NCI-H524 treated with DMSO at 0.1 percent for 48 hours (cell line): ENCODE data around the gene PLEKHG2.
"Not testable (repeated sequence)": the region's sequence is repeated elsewhere in the genome, so short reads cannot be mapped to it uniquely, and the experiment has no call there.

Experiments
- DNase-seq: peaks from one replicate; lab custom pipeline; 2025; lab: John Stamatoyannopoulos, UW

Gene PLEKHG2, protein sequence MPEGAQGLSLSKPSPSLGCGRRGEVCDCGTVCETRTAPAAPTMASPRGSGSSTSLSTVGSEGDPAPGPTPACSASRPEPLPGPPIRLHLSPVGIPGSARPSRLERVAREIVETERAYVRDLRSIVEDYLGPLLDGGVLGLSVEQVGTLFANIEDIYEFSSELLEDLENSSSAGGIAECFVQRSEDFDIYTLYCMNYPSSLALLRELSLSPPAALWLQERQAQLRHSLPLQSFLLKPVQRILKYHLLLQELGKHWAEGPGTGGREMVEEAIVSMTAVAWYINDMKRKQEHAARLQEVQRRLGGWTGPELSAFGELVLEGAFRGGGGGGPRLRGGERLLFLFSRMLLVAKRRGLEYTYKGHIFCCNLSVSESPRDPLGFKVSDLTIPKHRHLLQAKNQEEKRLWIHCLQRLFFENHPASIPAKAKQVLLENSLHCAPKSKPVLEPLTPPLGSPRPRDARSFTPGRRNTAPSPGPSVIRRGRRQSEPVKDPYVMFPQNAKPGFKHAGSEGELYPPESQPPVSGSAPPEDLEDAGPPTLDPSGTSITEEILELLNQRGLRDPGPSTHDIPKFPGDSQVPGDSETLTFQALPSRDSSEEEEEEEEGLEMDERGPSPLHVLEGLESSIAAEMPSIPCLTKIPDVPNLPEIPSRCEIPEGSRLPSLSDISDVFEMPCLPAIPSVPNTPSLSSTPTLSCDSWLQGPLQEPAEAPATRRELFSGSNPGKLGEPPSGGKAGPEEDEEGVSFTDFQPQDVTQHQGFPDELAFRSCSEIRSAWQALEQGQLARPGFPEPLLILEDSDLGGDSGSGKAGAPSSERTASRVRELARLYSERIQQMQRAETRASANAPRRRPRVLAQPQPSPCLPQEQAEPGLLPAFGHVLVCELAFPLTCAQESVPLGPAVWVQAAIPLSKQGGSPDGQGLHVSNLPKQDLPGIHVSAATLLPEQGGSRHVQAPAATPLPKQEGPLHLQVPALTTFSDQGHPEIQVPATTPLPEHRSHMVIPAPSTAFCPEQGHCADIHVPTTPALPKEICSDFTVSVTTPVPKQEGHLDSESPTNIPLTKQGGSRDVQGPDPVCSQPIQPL (N-terminal part only)

DNA sequence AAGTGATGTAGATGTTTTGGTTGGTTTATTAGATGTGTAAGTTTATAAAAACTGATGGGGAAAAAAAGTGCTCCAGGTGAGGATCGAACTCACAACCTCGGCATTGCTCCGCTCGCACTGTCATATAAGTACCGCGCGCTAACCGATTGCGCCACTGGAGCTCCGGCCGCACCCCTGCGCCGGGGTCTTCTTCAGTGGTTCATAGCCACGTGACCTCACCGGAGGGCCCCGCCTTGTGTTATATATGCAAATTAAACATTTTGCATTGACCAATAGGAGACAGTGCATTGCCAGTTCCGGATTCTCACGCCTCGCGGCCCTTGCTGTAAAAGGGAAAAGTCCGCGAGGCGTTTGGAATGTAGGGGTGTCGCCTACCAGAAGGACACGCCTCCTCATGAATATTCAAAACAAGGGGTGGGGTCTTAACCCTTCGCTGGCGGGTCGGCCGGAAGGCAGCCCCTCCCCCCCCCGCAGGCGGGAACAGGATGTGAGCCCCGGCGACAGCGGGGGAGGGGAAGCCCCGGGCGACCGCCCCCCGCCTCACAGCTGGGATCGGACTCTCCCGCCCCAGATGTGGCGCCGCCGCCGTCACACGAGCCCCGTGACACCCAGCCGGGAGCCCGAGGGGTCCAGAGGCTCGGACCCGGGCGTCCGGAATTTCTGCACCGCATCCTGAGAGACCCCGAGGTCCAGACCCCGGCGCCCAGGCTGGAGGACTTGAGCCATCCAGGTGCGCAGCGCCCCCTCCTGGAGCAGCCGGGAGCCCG lies at the start of gene PLEKHG2:
TSS of gene PLEKHG2 (plus strand) at position 570 of the 767 bp plus-strand sequence. CDS start 1,418 bp downstream, outside the sequence.
- peak; percentile 98 for DNase-seq

DNA sequence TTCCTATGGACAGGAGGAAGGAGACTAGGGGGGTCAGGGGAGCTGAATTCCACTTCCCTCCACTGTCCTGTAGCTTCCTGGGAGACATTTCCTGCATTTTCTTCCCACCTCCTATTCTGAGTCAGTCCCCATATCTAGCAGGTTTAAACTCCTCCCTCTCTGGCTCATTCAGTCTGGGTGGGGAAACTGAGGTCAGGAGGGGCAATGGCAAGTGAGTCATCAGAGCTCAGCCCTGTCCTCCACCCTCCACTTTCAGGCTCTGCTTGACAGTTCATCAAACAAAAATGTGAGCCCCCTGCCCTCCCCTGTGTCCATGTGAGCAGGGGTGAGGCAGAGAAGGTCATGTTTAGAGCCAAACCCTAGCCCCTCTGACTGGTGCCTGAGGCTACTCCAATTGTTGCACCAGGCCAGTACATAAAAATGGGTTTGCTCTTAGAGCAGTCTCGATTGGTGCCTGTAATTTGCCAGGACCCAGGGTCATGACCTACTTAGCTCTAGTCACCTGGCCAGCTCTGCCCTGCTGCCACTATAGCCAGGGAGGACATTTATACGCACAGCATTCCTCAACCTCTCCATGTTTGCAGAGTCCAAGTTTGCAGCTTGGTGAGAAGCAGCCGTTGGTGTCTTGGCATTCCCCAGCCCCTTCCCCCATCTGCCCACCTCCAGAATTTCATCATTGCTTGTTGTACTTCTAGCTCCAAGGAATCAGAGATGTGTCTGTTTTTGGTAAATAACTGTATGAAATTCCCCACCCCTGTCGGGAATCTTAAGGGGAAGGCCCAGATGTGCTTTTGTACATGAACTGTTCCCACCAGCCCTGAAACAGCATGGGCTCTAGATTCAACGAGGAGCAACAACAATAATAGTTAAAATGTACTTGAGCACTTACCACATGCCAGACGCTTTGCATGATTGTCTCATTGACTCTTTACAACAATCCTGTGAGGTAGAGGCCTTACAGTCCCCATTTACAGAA lies 49.5 kb upstream of the PLEKHG2 start:
- DNase-seq: no peak

DNA sequence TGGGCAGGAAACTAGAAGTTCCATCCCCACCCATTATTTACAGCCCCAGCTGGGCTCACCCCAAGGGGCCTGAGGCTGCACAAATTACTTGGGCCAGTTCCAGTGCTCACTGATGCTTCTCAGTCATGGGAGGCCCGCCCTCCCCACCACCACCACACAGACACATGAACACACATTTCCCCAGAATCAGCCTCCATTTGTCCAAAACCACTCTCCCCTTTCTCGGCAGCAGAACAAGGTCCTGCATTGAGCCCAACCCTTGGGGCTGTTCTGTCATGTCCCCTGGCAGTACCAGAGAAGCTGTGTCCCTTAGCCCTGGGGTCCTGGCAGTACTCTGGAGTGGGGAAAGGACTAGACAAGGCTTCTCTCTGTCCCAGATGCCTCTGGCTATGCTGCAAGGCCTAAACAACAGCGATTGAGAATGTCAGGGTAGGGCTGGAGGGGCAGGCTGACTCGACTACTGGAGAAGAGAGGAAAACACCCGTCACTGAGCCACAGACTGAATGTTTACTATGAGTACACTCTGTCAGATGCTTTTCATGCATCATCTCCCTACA lies 48.5 kb upstream of the PLEKHG2 start:
- DNase-seq: no peak

DNA sequence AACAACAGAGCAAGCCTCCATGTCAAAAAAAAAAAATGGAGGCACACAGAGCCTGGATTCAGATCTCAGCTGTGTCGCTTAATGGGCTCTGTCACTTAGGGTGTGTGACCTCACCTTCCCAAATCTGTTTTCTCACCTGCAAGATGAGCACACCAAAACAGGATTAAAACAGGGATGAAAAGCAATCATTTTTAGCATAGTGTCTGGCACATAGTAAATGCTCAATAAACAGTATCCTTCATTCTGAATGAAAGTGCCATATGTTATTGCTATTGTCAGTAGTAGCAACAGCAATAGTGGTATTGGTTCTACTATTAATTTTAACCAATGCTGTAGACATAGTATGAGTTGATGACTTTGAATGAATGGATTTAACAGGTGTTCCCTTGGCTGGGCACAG lies 46.9 kb upstream of the PLEKHG2 start:
- DNase-seq: no peak

DNA sequence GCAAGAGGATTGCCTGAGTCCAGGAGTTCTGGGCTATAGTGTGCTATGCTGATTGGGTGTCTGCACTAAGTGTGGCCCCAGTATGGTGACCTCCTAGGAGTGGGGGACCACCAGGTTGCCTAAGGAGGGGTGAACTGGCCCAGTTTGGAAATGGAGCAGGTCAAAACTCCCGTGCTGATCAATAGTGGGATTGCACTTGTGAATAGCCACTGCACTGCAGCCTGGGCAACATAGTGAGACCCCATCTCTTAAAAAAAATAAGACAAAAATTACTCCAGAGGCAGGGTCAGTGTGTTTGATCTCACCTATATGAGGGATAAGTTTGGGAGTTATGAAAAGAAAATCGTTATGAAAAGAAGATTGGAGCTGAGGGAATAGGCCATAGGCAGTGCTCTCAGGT lies 43.3 kb upstream of the PLEKHG2 start:
- no peak for DNase-seq

DNA sequence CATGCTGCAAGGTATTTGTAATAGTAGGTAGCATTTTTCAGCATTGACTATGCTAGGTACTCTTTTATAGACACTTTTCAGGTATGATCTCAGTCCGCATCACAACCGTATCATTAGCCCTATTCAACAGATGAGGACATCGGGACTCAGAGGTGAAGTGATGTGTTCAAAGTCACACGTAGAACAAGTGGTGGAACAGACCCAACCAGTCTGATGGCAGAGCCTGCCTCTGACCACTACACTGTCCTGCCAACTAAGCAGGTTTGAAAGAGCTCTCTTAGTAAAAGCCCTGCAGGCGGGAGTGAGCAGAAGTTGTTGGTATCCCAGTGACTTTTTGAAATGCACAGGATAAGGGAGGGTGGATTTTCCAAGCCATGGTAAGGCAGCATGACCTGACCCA lies 41.7 kb upstream of the PLEKHG2 start:
- no peak for DNase-seq

DNA sequence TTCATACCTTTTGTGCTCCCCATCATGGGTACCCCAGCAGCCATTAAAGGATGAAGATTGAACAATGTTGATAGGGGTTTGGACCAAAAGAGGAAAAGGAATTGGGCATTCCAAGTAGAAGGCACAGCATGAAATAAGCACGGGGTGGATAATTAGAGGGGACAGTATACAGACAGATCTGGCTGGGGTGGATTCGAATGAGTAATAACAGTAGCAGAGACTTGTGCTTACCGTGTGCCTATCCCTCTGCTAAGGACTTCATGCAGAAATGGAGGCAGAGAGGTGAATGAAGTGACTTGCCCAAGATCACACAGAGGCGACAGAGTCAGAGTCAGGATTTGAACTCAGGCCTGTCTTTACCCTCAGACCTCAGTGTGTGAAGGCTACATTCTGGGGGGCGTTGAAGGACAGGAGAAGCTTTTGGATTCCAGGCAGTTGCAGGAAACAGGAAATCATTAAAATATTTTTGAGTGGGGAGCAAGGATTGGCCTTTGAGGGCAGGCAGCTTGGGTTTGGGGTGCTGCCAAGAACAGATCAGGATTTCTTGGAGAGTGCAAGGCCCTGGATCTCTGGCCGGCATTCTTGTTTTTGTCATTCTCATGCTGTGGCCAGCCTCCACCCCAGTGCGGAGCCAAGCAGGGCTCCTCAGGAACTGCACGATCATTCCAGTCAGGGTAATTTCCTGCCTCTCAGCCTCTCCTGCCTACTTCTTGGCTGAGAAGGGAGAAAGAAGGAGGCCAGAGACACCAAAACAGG lies 40.2 kb upstream of the PLEKHG2 start:
- no peak for DNase-seq

DNA sequence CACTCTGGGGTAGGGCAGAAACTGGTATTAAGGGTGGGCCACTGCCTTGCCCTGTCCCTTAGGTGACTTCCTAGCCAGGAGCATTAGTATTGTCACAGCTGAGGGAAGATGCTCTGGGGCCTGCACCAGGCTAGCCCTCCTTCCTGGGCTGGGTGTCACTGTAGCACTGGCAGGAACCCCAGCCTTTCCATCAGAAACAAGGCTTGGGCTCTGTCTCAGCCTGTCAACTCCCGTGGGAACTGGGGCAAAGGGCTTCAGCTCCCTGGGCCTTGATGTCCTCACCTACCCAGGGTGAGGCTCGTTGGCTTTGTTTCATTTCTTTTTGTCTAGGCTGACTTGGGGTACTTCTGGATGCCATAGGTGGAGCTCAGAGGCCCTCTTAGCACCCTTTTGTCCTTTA lies 39.5 kb upstream of the PLEKHG2 start:
- no peak for DNase-seq

DNA sequence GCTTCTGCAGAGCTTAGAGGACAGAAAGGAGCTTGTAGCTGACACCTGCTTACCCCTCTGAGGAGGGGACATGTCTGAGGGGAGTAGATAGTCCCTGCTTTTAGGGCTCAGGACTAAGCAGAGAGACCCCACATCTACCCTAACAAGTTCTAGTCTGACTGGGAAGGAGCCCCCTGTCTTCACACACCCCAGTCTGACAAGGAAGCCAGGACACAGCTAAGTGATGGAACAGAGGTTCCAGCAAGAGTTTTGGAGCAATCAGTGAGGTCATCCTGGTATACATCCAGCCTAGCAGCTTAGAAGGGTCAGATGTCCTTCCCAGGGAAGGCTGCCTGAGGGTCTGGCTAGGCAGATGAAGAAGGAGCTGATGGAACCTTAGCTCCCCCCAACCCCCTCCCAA lies 36.5 kb upstream of the PLEKHG2 start:
- DNase-seq: no peak

DNA sequence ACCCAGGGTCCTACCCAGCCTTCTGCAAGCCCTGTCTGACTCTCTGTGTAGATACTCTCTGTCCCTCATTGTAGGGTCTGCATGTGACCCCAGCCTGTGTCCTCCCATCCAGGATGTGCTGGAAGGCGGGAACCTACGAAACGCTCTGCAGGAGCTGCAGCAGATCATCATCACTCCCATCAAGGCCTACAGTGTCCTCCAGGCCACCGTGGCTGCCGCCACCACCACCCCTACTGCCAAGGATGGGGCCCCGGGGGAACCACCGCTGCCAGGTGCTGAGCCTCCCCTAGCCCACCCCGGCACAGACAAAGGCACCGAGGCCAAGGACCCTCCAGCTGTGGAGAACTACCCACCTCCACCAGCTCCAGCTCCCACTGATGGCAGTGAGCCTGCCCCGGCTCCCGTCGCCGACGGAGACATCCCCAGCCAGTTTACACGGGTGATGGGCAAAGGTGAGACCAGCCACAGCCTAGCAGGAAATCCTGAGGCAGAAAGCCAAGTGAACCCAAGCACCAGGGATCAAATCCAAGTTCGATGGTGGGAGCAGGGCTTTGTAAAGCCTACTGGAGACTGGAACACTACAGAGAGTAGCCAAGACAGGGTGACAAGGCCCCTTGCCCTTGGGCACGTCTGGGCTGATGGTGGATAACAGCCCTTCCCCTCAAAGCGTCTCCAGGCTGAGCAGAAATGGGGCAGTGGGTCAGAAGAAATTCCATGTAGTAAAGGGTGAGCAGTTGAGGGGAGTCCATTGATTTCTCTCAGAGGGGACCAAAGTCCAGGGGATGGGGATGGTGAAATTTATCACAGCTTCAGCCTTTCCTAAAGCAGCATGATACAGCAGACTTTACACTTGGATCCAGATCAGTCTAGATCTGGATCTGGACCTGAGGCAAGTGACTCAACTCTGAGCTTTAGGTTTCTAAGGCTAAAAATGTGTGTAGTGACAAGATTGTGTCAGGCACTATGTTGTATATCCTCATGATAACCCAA lies 34.8 kb upstream of the PLEKHG2 start:
- no peak for DNase-seq

DNA sequence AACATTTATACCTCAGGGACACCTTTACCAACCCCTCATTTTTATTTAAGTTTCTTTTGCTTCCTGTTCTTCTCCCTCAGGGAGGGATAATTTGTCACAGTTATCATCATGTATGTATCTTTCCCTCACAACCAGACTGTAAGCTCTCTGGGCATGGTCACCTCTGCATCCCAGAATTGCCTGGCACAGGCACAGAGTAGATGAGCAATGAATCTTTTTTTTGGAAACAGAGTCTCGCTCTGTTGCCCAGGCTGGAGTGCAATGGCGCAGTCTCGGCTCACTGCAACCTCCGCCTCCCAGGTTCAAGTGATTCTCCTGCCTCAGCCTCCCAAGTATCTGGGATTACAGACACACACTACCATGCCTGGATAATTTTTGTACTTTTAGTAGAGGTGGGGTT lies 33.1 kb upstream of the PLEKHG2 start:
- DNase-seq: not testable (repeated sequence)

DNA sequence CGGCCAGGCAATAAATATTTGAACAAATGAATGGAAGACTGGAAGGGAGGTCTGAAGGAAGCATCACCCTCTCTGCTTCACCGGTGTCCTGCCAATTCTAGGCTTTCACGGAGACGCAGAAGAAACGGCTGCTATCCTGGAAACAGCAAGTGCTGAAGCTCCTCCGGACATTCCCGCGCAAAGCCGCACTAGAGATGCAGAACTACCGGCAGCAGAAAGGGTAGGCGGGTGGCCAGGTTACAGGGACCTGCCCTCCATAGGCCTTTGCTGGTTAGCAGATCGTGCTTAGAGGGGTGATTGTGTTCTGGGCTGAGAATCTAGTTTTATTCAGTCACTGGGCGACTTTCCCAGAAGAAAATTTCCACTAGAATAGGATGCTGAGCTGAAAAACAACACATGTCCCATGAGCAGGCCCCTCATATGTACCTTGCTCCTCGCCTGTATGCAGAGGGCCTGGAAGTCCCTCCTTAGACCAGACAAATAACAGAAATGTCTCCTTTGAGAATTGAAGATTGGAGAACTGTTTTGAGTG lies 32.5 kb upstream of the PLEKHG2 start:
- DNase-seq: no peak

DNA sequence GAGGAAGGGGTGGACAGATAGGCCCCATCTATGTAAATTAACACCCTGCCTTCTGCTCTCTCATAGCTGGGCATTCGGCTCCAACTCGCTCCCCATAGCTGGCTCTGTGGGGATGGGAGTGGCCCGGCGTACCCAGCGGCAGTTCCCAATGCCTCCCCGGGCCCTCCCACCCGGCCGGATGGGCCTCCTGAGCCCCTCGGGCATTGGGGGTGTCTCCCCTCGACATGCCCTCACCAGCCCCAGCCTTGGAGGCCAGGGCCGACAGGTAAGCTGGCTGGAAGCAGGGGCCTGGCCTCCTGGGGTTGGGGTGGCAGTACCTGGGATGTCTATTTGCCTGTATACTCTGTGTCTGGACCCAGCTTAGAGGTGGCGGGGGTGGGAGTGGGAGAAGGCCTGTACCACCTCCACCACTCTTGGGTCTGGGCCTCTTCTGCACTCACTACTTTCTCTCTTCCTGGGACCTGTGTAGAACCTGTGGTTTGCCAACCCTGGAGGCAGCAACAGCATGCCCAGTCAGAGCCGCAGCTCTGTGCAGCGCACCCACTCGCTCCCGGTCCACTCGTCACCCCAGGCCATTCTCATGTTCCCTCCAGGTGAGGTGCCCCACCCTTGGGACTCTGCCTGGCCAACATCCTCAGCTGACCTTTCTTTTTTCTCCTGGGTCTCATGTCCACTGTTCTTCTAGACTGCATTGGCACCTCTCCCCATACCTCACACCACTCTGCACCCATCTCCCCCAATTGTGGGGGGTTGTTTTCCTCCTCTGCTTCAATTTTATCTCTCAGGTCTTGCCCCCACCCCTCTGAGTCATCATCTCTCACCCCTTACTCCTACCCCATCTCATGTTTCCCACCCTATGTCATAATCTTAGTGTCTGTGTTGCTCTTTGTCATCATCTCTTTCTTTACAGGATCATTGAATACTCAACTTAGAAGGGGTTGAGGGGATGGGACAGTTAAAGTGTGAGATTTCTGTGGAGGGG lies 31.7 kb upstream of the PLEKHG2 start:
- DNase-seq: no peak

DNA sequence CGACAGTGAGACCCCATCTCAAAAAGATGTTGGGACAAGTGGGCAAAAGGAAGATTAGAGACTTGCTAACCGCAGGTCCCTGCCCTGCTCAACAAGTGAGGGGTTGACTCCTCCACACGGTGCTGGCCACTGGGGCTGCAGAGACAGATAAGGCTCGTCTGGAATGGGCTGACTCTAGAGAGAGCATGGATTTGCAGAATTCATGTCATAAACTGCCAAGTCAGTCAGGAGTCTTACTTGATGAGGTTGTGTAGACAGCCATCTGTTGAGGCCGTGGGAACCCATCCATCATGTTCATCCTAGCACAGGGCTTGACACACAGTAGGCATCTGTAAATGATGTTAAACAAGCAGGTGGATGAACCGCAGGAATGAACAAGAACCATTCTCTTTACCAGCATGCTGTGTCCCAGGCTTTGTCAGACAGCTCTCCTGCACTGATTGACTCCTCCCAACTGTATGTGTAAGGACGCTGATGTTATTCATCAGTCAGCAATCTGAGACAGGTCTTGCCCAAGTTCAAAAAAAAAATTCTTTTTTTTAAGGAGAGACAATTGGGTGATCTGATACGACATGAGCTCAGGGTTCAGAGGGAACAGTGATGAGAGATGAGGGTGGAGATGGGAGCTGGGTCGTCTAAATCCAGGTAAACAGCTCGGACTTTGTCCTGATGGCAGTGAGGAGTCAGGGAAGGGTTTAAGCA lies 30.4 kb upstream of the PLEKHG2 start:
- no peak for DNase-seq

DNA sequence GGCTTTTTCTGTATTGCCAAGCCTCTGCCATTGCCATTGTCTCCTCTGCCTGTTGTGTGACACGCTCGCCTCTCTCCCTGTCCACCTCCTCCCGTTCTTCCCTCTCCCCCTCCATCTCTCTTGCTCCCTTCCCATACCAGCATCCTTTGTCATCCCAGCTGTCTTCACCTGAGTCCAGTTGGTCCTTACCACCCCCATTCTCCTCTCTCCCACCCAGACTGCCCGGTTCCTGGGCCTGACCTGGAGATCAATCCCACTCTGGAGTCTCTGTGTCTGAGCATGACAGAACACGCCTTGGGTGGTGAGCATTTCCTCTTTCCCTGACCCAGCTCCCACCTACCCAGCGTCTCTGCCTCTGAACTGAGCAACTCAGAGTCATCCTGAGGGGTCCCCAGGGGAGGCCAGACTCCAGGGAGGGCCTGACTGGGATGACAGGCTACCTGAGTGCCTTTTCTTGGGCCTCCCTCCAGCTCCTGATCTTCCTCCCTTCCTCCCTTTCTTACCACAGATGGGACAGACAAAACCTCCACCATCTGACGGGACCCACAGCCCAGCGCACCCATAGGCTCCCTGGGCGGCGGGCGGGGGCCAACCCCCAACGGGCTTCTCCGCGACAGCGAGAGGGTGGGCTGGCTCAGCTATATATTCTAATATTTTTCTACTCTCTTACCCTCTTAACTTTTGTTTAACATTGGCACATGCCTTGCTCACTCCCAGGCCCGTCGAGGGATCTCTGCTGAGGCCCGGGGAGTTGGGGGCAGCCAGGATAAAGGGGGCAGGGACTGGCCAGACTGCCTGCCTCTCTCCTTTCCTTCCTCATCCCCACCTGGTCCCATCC lies 29.3 kb upstream of the PLEKHG2 start:
- DNase-seq: no peak
